Measurements from ENCODE around the gene PPP3CA.
A peak's percentile ranks its signal among the peaks of the same experiment; 100 is the strongest.

The PPP3CA gene

GRCh38 chr4:101331017-101331416 is 16.3 kb downstream of the PPP3CA start:
- DNase-seq: no peak

GRCh38 chr4:101329592-101329991 is 17.7 kb downstream of the PPP3CA start:
- no peak for DNase-seq

DNA sequence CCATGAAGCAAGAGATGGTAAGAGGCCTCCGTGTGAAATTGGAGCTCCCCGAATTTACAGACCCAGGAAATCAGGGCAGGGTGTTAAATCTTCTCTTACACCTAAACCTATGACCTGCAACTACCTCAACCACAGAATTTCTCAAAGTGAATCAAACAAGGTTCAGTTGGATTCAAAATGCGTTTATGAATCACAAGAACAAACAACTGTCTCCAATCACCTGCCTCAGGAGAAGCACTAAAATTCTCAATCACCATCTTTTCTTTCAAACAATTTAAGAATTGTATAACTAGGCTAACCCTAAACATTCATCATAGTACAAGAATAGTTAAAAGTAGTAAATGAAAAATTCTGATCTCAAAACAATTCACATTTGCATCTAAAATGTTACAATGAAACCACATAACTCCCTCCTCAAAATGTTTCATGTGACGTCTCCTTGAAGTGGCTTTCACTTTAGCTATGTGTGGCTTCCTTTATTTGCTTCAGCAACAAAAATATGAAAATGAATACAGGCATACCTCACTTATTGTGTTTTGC is 19.2 kb downstream of the PPP3CA start:
- no peak for DNase-seq

DNA sequence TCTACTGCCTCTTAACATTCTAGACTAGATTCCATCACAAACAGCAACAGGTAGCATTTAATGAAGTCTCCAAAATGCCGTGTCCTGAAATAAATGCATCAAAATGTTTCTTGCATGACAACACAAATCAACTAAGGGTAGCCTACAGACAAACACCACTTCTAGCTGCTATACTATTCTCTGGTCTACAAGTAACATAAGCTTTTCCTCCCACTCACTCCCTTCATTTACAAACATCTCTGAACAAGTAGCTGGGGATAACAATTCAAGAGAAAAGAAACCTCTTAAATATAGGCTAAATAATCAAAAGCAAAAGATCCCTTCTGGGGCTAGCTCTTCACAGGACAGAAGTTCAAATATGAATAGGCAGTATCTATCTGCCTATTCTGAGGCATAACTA is 20.8 kb downstream of the PPP3CA start:
- no peak for DNase-seq

DNA sequence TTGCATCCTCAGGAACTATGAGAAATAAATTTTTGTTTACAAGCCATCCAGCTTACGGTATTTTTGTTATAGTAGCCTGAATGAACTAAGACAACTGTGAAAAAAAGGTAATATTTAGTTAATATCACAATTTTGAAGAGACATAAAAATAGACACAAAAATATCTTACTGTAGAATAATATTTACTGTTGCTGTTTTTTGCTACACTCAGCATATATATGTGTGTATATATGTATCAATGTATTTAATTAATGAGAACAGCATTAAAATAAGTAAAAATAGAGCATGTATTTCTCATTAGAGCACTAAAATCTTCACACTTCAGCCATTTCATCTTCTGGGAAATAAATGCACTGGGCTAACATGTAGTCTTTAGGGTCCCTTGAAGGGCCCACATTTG is 24.6 kb downstream of the PPP3CA start:
- no peak for DNase-seq

DNA sequence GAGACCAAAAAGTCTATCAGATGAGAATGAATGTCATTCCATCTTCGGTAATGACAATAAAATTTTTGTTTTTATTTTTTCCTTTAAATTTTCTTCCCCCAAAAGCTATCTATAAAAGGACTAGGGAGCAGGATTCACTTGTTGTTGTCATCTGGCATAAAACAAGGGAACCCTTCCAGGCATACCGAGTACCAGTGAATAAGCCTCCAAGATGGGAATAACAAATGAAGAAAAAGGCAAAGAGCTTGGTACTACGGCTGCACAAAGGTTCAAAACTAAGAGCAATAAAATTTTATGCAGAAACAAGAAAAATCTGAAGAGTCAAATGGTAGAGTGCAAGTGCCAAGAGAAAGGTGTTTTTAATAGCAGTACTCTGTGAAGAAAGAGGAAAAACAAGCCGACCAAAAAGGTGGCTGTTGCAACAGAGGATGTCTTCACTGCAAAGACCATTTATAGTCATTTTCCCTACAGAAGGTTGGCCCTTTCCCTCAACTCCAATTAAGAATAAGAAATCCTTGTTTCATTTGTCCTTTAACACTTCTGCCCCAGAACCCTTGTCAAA is 25.8 kb downstream of the PPP3CA start:
- DNase-seq: peak in 1 of 14 donors; percentile 73

DNA sequence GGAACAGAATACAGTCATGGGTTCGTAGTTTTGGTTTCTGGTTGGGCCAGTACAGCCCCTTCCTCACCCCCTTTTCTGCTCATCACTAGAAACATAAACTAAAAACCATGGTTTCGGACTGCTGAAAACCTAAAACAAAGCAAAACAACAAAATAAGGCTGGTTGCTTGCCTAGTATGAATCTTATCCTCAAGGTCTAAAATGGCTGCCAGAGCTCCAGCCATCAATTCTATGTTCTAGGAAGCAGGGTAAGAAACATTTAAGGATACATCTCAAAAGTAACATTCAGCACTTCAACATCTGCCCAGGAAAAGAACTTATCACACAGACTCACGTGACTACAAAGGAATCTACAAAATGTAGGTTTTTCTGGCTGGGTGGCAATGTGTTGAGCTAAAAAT is 31.5 kb downstream of the PPP3CA start:
- no peak for DNase-seq

GRCh38 chr4:101315041-101315440 is 32.3 kb downstream of the PPP3CA start:
- DNase-seq: no peak

GRCh38 chr4:101309925-101310324 is 37.4 kb downstream of the PPP3CA start:
- DNase-seq: no peak

GRCh38 chr4:101307899-101308298 is 39.4 kb downstream of the PPP3CA start:
- no peak for DNase-seq

- peak in 1 of 14 donors; percentile 62 for DNase-seq
Measured at GRCh38 chr4:101306764-101307615, 40.3 kb downstream of the PPP3CA start.

DNA sequence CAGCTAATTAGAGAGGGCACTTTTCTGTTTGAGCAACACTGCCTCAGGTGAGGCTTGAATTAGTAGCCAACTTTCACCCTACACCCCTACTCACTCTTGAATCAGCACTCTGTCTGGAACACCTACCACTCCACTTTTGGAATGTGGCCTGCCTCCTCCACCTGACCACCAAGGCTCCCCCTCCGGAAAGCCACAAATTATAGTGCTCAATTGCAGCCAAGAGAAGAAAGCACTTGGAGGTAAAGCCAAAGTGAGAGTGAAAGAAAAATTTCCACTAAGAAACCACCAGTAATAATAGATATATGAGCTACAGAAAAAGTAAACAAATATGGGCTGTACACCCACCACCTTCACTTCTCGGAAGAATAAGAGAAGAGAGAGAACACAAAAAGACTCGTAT is 41.1 kb downstream of the PPP3CA start:
- no peak for DNase-seq

DNA sequence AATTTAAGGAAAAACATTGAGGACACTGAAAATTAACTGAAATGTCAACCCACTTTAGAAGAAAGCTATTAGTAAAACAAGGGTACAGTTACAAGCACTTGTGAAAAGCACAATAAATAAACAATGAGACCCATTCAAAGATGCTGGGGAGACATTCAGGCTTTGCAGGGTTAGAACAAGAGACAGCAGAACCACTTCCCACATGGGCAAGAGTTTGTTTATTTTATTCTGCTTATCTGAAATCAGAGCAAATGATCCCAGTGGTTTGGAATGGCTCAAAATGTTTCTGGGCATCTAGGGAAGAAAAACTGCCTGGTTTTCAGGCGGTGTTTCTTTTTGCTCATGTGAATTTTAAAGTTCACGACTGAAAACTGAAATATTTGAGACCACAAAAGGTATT is 42.4 kb downstream of the PPP3CA start:
- DNase-seq: no peak

- DNase-seq: no peak
Measured at GRCh38 chr4:101299899-101300540, 47.3 kb downstream of the PPP3CA start.

GRCh38 chr4:101299021-101299420 is 48.3 kb downstream of the PPP3CA start:
- DNase-seq: no peak

- no peak for DNase-seq
Measured at GRCh38 chr4:101295691-101296090, 51.6 kb downstream of the PPP3CA start.

- DNase-seq: no peak
Measured at GRCh38 chr4:101294597-101294996, 52.7 kb downstream of the PPP3CA start.

DNA sequence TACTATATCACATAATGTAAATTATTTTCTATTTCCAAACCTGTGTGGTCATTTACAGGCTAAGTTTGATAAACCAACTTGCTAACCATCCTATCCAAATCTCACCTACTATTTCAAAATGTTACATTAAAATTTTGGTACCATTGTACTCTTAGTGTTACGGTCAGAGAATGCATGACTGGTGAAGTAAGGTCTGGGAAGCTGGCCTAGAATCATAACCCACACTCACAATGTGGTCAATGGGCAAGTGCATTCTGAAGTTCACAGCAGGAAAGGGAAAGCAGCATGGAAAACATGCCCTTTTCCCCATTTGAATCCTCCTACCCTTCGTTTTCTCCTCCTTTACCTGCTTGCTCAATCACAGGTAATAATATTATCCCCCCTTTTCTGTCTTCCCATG is 54.4 kb downstream of the PPP3CA start:
- DNase-seq: no peak

DNA sequence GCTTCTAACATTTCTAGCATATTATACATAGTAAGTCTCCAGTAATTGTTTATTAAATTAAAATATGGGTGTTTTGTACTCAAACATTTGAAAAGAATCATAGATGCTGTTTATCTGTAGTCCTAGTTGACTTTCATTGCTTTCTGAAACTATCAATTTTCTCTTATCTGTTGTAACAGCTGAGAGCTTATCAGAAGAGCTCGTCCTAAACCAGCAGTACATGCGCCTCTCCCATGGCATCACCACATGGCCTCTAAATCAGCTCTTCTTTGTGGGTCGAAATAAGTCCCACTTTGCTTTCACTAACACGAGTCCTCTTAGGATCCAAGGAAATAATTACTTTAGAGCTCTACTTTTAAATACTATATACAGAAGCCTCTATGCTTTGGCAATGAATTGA is 55.1 kb downstream of the PPP3CA start:
- DNase-seq: no peak

DNA sequence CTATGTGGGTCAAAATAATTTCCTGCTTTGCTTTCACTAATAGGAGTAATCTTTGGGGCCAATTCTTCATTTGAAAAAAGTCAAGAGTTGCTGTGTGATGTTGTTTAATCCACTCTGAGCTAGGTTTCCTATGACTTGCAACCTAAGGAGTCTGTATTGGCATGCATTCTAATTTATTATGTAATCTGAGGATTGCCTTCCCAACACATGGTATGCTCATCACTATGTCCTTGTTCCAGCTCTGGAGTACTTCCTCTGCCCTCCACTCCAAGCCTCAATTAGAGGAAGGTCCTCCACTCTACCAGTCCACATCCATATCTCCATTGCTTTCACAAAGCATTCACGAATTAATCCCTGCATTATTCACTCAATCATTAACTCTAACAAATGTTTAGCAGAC is 56.1 kb downstream of the PPP3CA start:
- peak in 1 of 14 donors; percentile 32 for DNase-seq

DNA sequence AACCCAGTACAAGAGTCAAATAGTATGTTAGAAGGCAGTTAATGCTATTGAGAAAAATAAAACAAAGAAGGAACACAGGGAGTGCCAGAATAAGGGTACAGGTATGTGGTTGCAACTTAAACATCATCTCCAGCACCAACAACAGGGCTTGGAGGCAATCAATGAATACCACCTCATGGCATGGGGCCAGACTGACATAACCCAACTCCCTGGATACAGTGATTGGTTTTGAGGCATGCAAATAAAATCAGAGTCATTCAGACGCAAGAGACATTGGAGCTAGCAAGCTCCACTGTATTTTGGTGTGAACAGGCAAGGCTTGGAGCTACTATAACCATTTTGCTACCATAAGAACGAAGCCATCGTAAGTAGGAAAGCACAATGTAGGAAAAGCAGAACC is 56.7 kb downstream of the PPP3CA start:
- DNase-seq: no peak

GRCh38 chr4:101289306-101289705 is 58.0 kb downstream of the PPP3CA start:
- no peak for DNase-seq

DNA sequence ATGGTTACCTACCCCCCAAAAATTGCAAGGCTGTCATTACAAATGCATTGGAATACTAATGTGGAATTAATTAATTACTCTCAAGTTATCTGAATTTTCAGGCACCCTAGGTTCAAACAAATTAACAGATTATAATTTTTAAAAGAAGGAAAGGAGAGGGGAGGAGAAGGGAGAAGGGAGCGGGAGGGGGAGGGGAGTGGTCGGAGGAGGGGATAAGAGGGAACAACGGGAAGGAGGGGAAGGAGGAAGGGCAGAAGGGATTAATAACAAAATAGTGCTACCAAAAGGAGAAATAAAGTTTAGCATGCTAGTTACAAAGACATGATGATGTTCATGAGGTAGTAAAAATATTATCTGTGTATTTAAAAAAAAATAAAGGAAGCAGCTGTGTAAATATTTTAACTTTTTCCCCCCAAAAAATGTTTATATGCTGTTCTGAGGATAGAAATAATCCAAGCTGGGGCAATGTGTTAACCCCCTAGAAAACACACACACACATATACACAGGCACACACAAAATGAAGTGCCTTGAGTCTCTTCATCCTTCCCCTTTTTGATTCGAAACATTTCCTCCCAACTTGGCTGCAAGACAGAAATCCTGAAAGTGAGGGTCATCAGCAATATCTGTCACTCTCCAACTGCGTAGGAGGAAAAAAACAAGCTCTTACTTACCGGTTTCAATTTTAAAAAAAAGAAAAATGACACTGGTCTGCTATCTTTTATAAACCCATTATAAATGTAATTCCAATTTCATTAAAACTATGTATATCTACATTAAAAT is 58.8 kb downstream of the PPP3CA start:
- DNase-seq: no peak

Data from C1 segment of cervical spinal cord (tissue), 14 donors.